Measurements from ENCODE around the gene ANO10. TPM values are rescaled to one million over a fixed set of nuclear protein-coding genes. Genes with fewer than 3 reads are reported as not detected.

ANO10 gene
- total and polyA plus RNA-seq, 7 donors, result 9.0 to 30.5 (median 16.8) TPM

DNA sequence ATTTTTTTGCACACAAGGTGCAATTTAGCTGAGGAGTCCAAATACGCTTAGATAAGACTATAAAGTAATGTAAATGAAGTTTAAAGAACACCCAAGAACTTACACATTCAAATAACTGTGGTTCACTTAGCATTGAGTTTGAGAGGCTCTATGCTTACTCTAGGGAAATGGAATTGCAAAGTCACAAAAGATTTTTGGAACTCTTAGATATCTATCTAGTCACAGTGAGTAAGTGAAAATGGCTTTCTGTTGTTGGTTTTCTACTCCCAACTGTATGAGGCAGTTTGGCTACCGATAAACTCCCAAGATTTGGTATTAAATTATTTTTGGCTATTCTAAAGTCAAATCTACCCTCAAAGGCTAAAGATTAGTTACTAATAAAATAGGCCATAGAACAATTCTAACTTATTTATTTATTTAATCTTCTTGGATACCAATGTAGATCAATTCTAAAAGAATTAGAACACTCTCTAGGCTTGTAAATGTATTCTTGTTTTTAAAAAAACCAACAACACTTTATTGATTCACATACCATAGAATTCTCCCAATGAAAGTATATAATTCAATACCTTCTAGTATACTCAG, 170.0 kb downstream of the ANO10 start:
- 92 to 93% methylated on average over 2 of the region's 2 CpGs for WGBS, 2 donors
- TF ChIP-seq POLR2AphosphoS5 (IDR thresholded peaks at IDR 0.05), result no peak
- TF ChIP-seq EP300 (IDR thresholded peaks at IDR 0.05), result no peak
- TF ChIP-seq, protein P1, sequence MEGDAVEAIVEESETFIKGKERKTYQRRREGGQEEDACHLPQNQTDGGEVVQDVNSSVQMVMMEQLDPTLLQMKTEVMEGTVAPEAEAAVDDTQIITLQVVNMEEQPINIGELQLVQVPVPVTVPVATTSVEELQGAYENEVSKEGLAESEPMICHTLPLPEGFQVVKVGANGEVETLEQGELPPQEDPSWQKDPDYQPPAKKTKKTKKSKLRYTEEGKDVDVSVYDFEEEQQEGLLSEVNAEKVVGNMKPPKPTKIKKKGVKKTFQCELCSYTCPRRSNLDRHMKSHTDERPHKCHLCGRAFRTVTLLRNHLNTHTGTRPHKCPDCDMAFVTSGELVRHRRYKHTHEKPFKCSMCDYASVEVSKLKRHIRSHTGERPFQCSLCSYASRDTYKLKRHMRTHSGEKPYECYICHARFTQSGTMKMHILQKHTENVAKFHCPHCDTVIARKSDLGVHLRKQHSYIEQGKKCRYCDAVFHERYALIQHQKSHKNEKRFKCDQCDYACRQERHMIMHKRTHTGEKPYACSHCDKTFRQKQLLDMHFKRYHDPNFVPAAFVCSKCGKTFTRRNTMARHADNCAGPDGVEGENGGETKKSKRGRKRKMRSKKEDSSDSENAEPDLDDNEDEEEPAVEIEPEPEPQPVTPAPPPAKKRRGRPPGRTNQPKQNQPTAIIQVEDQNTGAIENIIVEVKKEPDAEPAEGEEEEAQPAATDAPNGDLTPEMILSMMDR (IDR thresholded peaks at IDR 0.05), result no peak
- no peak for TF ChIP-seq POLR2A (IDR thresholded peaks at IDR 0.05)
- H3K9me3 ChIP-seq, result no peaks in the 10 kb centered on the region
- intact Hi-C loops (cut with DNase I), result no loop called here
- no peaks in the 10 kb centered on the region for H3K27me3 ChIP-seq
- no peaks in the 10 kb centered on the region for H3K36me3 ChIP-seq
- no peak overlapping the region for H3K27ac ChIP-seq
- H3K4me3 ChIP-seq, result no peak overlapping the region
- DNase-seq, result no peak
- peaks cover 0 to 13% (median 5%) of the 10 kb centered on the region in 4 donors for H3K4me1 ChIP-seq

DNA sequence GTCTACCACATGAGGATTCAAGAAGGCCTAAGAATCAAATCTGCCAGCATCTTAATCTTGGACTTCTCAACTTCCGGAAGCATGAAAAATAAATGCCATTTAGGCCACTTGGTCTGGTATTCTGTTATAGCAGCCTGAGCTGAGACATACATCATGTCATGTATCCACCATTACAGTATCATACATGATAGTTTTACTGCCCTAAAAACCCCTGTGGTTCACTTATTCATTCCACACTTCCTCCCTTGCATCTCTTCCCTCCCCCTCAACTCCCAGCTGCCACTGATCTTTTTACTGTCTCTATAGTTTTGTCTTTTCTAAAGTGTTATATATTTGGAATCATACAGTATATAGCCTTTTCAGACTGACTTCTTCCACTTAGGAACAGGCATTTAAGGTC, 173.7 kb downstream of the ANO10 start:
- Histone ChIP-seq H3K9me3 (no peaks in the 10 kb centered on the region), H3K4me3 (no peak overlapping the region), H3K27me3 (no peaks in the 10 kb centered on the region), H3K27ac (no peak overlapping the region), H3K4me1 (no peaks in the 10 kb centered on the region), H3K36me3 (no peaks in the 10 kb centered on the region)
- TF ChIP-seq POLR2A (IDR thresholded peaks at IDR 0.05), result no peak
- TF ChIP-seq, protein P1 (IDR thresholded peaks at IDR 0.05), result no peak
- TF ChIP-seq POLR2AphosphoS5 (IDR thresholded peaks at IDR 0.05), result no peak
- TF ChIP-seq EP300 (IDR thresholded peaks at IDR 0.05), result no peak
- WGBS, 2 donors, result 95 to 100% methylated on average over 1 of the region's 1 CpG
- intact Hi-C loops (cut with DNase I), result no loop called here
- no peak for DNase-seq

DNA sequence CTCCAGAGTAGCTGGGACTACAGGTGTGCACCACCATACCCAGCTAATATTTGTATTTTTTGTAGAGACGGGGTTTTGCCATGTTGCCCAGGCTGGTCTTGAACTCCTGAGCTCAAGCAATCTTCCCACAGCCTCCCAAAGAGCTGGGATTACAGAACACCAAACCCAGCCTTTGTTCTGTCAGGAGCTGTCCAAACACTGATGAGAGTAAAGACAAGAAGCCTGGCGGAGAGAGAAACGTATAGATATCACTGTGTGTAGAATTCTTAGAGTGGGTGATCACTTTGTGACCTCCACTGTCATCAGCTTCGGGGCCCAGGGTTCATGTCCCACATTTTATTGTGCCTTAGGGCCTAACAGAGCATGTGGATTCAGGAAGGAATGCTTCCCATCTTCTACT, 176.0 kb downstream of the ANO10 start:
- WGBS, 2 donors, result 83% methylated on average over 4 of the region's 4 CpGs
- intact Hi-C loops (cut with DNase I), result no loop called here
- no peaks in the 10 kb centered on the region for H3K36me3 ChIP-seq

DNA sequence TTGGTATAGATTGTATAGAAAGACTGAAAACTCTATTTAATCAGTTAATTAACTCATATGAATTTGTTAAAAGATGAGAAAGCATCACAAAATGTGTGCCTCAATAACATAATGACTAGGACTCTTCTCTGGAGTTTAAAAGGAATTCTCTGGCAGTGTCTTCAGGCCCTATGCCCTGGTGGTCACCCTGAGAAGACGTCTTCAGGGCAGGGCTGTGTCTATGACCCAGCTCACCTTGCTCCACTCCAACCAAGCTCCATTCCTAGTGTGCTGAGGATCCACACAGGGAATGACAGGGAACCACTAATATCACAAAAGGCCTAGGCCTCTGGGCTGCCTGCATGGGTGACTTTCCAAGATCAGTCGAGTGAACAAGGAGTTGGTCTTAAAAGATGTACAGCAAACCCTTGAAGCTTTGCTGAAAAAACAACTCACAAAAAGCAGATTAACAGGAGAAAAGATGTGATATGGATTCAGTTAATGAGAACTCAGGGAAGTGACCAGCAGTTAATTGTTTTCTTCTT, 178.9 kb downstream of the ANO10 start:
- Histone ChIP-seq H3K9me3 (no peaks in the 10 kb centered on the region), H3K4me1 (no peaks in the 10 kb centered on the region), H3K4me3 (no peak overlapping the region), H3K27ac (no peak overlapping the region), H3K36me3 (no peaks in the 10 kb centered on the region), H3K27me3 (no peaks in the 10 kb centered on the region)
- no peak for DNase-seq
- TF ChIP-seq POLR2A (IDR thresholded peaks at IDR 0.05), result no peak
- no peak for TF ChIP-seq EP300 (IDR thresholded peaks at IDR 0.05)
- TF ChIP-seq, protein P1 (IDR thresholded peaks at IDR 0.05), result no peak
- no peak for TF ChIP-seq POLR2AphosphoS5 (IDR thresholded peaks at IDR 0.05)
- 97% methylated on average over 2 of the region's 2 CpGs for WGBS, 2 donors
- intact Hi-C loops (cut with DNase I), result no loop called here

More for the DNA sequence above, 176.0 kb downstream of the ANO10 start:
- DNase-seq, result no peak
- H3K9me3 ChIP-seq, result no peaks in the 10 kb centered on the region
- no peaks in the 10 kb centered on the region for H3K4me1 ChIP-seq
- no peak overlapping the region for H3K4me3 ChIP-seq
- H3K27ac ChIP-seq, result no peak overlapping the region
- H3K27me3 ChIP-seq, result no peaks in the 10 kb centered on the region
- TF ChIP-seq POLR2AphosphoS5 (IDR thresholded peaks at IDR 0.05) (no peak), EP300 (IDR thresholded peaks at IDR 0.05) (no peak), POLR2A (IDR thresholded peaks at IDR 0.05) (no peak)
- TF ChIP-seq, protein P1 (IDR thresholded peaks at IDR 0.05), result no peak
